Left forelimb (tissue), 1 donor: ENCODE results near the gene GIMAP5.

Experiments
- DNase-seq: peaks from one replicate; pipeline ENCODE4 v3.0.0-alpha.2; 2018; ENCODE audit warnings: low spot score

The GIMAP5 gene

DNA sequence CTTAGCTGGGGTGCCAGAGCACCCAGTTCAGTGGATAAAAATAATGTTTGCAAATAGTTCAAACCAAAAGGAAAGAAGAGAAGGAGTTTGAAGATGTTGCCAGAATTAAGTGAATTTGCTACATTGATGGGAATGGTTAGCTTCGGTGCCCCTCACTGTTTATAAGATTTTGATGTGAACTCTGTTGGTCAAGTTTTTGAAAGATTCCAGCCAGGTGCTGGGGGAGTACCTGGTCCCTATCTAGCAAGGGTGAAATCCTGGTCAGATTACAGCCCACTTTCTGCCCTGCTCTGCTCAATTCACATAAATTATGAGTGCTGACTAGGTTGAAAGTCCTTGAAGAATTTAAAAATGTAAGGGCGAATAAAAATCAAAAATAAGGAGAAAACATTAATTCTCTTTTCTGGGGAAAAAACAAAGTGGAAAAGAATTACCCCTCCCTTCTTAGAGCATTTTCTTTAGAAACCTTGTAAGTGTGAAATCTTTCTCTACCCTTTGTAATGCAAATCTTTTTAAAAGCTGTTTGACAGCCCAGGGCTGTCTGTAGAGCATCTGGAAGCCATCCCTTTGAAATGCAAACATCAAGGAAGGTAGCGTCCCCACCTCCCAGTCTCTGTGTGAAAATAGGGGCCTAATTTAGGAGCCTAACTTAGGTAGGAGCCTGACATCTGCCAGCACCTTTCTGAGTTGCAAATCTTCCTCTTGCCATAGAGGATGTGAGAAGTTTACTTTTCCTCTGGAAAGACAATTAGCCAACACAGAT is 1.4 kb upstream of the GIMAP5 start:
- no peak for DNase-seq

GRCh38 chr7:150736864-150737263 is 354 bp upstream of the GIMAP5 start:
- DNase-seq, result no peak

- no peak for DNase-seq
Measured at GRCh38 chr7:150738092-150738491, 874 bp downstream of the GIMAP5 start.

- DNase-seq, result no peak
Measured at GRCh38 chr7:150738591-150739001, 1.4 kb downstream of the GIMAP5 start.

- no peak for DNase-seq
Measured at GRCh38 chr7:150739033-150739432, 1.8 kb downstream of the GIMAP5 start.

DNA sequence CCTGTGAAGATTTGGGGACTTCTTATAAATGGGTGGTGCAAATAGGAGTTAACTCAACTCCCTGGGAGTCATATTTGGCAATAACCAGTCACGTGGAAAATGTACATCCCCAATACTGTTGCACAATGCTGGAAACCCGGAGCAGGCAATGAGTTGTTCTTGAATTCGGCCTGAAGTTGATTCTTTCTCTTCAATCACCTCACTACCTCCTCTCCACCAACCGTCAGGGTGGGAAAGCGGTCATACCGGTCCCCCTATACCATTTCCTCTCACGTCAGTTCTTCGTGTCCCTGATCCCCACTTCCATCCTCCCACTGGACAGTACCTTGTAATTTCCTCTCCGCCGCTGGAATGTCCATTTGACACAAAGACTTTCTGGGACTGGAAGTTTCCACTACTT is 2.8 kb downstream of the GIMAP5 start:
- DNase-seq, result no peak

- no peak for DNase-seq
Measured at GRCh38 chr7:150742286-150742968, 5.2 kb downstream of the GIMAP5 start.

- DNase-seq, result no peak
Measured at GRCh38 chr7:150744041-150744656, 6.9 kb downstream of the GIMAP5 start.

GRCh38 chr7:150745086-150745485 is 7.9 kb downstream of the GIMAP5 start:
- DNase-seq, result no peak

GRCh38 chr7:150745876-150746275 is 8.7 kb downstream of the GIMAP5 start:
- DNase-seq, result no peak

DNA sequence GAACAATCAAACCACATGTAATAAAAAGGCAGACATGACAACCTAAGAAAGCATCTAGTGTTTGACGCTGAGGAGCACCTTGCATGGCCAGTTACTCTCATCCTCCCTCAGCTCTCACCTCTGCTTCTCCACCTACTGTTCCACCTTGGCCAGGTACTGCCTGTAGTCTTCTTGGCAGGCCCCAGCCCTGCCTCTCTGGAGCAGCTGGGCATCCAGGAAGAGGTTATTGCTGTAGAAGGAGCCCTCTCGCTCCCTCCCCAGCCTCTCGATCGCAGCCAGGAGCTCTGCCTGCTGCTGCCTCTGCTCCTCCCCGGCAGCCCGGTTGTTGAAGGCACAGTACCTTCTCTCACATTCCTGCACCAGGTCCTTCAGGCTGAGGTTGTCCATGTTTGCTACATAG is 9.7 kb downstream of the GIMAP5 start:
- no peak for DNase-seq

DNA sequence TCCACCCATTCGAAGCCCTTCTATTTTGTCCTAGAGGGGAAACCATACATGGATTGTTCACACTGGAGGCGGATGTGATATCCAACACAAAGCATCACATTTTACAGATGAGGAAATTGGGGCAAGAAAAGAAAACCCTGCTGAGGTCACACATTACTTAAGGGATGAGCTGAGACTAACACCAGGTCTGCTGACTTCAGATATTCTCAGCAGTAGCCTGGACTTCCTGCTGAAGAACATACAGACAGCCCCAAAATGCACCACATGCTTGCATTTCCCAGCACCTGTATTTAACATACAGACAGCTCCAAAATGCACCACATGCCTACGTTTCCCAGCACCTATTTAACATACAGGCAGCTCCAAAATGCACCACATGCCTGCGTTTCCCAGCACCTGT is 11.2 kb downstream of the GIMAP5 start:
- no peak for DNase-seq

GRCh38 chr7:150751702-150752101 is 14.5 kb downstream of the GIMAP5 start:
- no peak for DNase-seq

DNA sequence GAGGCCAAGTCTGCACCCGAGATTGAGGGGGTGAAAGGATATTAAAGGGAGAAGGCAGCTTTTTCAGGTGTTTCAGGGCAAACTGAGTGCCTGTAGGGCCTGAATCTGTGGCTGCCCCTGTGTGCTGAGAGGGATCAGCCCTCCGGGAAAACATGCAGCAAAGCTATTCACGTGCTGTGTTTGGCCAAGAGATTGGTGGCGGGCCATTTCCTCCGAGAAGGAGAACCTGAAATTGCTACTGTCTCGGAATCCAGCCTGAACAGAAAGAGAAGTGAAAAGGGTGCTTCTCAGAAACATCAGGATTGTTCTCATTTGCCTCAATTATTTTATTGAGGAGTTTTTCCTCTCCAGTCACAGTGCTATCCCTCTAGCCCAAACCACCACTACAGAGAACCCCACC is 16.0 kb downstream of the GIMAP5 start:
- DNase-seq, result no peak

GRCh38 chr7:150753826-150754603 is 16.8 kb downstream of the GIMAP5 start:
- no peak for DNase-seq

GRCh38 chr7:150754951-150755350 is 17.7 kb downstream of the GIMAP5 start:
- no peak for DNase-seq

GRCh38 chr7:150755473-150756099 is 18.4 kb downstream of the GIMAP5 start:
- DNase-seq, result no peak

DNA sequence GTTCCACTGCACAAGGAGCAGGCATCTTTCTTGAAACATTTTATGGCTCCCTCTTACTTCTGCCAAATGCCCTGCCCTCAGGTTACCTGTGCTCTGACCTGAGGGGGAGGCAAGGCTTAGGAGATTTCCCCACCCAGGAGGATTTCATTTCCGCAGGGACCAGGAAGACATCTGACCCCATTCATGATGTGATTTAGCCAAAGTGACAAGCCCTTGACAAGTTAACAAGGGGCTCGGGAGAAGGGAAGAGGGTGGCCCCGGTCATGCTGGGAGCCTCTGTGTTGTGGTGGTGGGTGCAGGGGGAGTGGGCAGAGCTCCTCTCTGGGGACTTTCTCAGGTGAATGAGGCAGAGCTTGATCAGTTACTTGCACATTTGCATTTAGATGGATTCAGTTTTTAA is 18.9 kb downstream of the GIMAP5 start:
- no peak for DNase-seq

DNA sequence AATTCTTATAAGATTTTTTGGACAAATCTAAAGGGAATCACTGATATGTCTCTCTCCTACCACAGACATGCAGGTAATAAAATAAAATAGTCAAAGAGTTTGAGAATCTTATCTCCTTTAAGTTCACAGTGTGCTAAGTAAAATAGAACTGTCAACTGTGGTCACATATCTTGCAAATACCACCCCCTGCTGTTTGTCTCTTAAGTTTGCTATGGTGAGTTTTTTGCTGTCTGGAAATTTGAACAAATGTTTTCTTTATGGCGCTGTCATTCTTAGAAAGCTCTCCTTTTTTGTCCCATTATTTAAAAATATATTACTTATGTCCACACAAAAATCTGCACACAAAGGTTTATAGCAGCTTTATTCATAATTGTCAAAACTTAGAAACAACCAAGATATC is 19.6 kb downstream of the GIMAP5 start:
- DNase-seq, result no peak

- no peak for DNase-seq
Measured at GRCh38 chr7:150759479-150759878, 22.3 kb downstream of the GIMAP5 start.

- no peak for DNase-seq
Measured at GRCh38 chr7:150766334-150766709, 29.1 kb downstream of the GIMAP5 start.

GRCh38 chr7:150769768-150770167 is 32.5 kb downstream of the GIMAP5 start:
- DNase-seq, result no peak
